Gastrocnemius medialis (tissue), 4 donors: ENCODE measurements around the gene OGFR. TPM values are rescaled to one million over a fixed set of nuclear protein-coding genes. Genes with fewer than 3 reads are reported as not detected.

ENCODE experiments used
- ATAC-seq, 2 donors: fragments of 150-250 bp; one replicate each; pipeline ENCODE4 v1.9.1; 2016
- DNase-seq, 2 donors: peaks; one replicate each; pipeline ENCODE4 v3.0.0-alpha.2; 2019
- H3K27ac ChIP-seq, 4 donors: fragments of 200-600 bp; sonication (generic); 1 replicate in 1 of 4; 2 replicates in 3 of 4; pipeline ENCODE4 v1.5.1; 2016 to 2018; ENCODE audit warnings: mild to moderate bottlenecking in 2 of 4, moderate library complexity in 1 of 4
- H3K27me3 ChIP-seq, 3 donors: fragments of 200-600 bp; sonication (generic) in 2 of 3; 1 replicate in 1 of 3; 2 replicates in 2 of 3; pipeline versions ENCODE4 v1.5.1 to v1.6.0; 2016 to 2019; ENCODE audit warnings: mild to moderate bottlenecking in 1 of 3, moderate library complexity in 1 of 3
- H3K36me3 ChIP-seq, 2 donors: fragments of 200-600 bp; sonication (generic) in 1 of 2; one replicate each; pipeline ENCODE4 v1.5.1; 2017 to 2018
- H3K4me1 ChIP-seq, 2 donors: fragments of 200-600 bp; sonication (generic) in 1 of 2; one replicate each; pipeline ENCODE4 v1.5.1; 2016 to 2017; ENCODE audit warnings: mild to moderate bottlenecking in 2 of 2
- H3K4me3 ChIP-seq, 4 donors: fragments of 200-600 bp; sonication (generic) in 3 of 4; 1 replicate in 1 of 4; 2 replicates in 3 of 4; pipeline ENCODE4 v1.5.1; 2016 to 2019; ENCODE audit warnings: mild to moderate bottlenecking in 2 of 4
- H3K9me3 ChIP-seq, 3 donors: fragments of 200-600 bp; sonication (generic) in 2 of 3; 1 replicate in 1 of 3; 2 replicates in 2 of 3; pipeline ENCODE4 v1.5.1; 2016 to 2019
- POLR2A ChIP-seq, 2 donors: fragments of 450-650 bp; IDR thresholded peaks; one replicate each; pipeline ENCODE4 v1.6.1; 2017; ENCODE audit warnings: antibody characterized with exemption in 2 of 2, mild to moderate bottlenecking in 2 of 2, moderate library complexity in 2 of 2
- in situ Hi-C, 4 donors: fragments of 200-750 bp; cut with MboI; loops; one replicate each; pipeline versions ENCODE4 v1.15.0 to v1.8.0; 2017; ENCODE audit warnings: low sequenced_read_pairs in 4 of 4
- intact Hi-C: fragments of 100-400 bp; cut with DNase I; formaldehyde crosslinking; loops from one replicate; pipeline ENCODE4 v1.15.1; 2023; ENCODE audit warnings: low total_unique reads
- total RNA-seq, 4 donors: library from RNA; depleted of rRNA; stranded (reverse); fragments of >200 nt; gene quantifications; one replicate each; pipeline versions ENCODE4 v1.1.0 to v1.2.3, GENCODE V29; 2016
- TF ChIP-seq, protein P1 (sequence below), 5 experiments: fragments of 450-650 bp in 3 of 5; fragments of 200-600 bp in 2 of 5; sonication (generic) in 2 of 5; IDR thresholded peaks in 4 of 5; conservative IDR thresholded peaks in 1 of 5; 1 replicate in 4 of 5; 2 replicates in 1 of 5; pipeline ENCODE4 v1.5.1; 2016 to 2019; ENCODE audit warnings: antibody characterized with exemption in 5 of 5, mild to moderate bottlenecking in 3 of 5, moderate library complexity in 3 of 5

The OGFR gene
- total RNA-seq, 4 donors from 2014 or later: 21.9 to 52.1 (median 40.5) TPM

DNA sequence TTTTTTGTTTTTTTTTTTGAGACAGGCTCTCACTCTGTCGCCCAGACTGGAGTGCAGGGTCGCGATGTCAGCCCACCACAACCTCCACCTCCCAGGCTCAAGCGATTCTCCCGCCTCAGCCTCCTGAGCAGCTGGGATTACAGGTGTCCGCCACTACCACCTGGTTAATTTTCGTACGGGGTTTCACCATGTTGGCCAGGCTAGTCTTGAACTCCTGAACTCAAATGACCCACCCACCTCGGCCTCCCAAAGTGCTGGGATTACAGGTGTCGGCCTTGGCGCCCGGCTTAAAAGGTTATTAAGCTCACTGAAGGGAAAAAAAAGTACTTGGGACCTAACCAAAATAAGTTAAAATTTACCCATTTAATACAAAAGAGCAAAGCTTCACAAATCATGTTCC lies 55.1 kb downstream of the OGFR start:
- Histone ChIP-seq H3K36me3 (peaks cover 0 to 9% of the 10 kb centered on the region in 2 donors), H3K27me3 (no peaks in the 10 kb centered on the region), H3K27ac (no peak overlapping the region), H3K9me3 (no peaks in the 10 kb centered on the region), H3K4me1 (peaks cover 9% of the 10 kb centered on the region in 2 donors), H3K4me3 (no peak overlapping the region)
- no peak for DNase-seq
- in situ Hi-C loops (no loop called here), intact Hi-C loops (loop anchor here (5.0 kb wide), 1 partner anchor 358 kb away; the partner anchor contains the start of gene YTHDF1)
- TF ChIP-seq, protein P1, sequence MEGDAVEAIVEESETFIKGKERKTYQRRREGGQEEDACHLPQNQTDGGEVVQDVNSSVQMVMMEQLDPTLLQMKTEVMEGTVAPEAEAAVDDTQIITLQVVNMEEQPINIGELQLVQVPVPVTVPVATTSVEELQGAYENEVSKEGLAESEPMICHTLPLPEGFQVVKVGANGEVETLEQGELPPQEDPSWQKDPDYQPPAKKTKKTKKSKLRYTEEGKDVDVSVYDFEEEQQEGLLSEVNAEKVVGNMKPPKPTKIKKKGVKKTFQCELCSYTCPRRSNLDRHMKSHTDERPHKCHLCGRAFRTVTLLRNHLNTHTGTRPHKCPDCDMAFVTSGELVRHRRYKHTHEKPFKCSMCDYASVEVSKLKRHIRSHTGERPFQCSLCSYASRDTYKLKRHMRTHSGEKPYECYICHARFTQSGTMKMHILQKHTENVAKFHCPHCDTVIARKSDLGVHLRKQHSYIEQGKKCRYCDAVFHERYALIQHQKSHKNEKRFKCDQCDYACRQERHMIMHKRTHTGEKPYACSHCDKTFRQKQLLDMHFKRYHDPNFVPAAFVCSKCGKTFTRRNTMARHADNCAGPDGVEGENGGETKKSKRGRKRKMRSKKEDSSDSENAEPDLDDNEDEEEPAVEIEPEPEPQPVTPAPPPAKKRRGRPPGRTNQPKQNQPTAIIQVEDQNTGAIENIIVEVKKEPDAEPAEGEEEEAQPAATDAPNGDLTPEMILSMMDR (IDR thresholded peaks at IDR 0.05 in 4 of 5, conservative IDR thresholded peaks at IDR 0.05 in 1 of 5): no peak
- no peak for TF ChIP-seq POLR2A (IDR thresholded peaks at IDR 0.05)
- no peak for ATAC-seq

DNA sequence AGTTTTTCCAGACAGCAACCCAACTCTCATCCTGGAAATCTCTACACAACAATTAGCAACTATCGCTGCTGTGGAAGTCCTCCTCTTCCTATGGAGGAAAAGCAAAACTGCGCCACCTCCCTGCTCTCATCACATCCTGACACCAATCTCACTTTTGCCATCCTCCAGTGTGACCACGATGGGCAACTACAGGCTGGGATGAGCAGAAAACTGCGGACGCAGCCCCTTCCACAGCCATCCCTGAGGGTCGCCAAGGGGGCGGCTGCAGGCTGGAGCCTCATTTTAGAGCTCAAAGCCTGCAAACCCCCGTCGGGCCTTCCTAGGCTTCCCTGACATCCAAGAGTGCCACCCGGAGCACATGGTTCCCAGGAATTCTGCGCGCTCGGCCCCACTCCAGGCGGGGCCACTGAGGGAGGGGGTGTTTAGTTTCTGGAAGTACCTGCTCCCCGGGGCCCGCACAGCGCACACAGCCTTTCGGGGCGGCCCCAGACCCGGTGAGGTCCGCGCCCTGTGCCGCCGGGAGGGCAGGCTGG lies 55.8 kb downstream of the OGFR start:
- in situ Hi-C loops (no loop called here), intact Hi-C loops (loop anchor here (5.0 kb wide), 1 partner anchor 357 kb away; the partner anchor contains the start of gene YTHDF1)
- TF ChIP-seq, protein P1 (IDR thresholded peaks at IDR 0.05 in 4 of 5, conservative IDR thresholded peaks at IDR 0.05 in 1 of 5): no peak
- no peak for TF ChIP-seq POLR2A (IDR thresholded peaks at IDR 0.05)
- Histone ChIP-seq H3K27ac (no peak overlapping the region), H3K27me3 (no peaks in the 10 kb centered on the region), H3K9me3 (no peaks in the 10 kb centered on the region), H3K4me1 (peaks cover 9% of the 10 kb centered on the region in 2 donors), H3K4me3 (peak overlapping the region; percentile 11 to 42 (median 33)), H3K36me3 (peaks cover 0 to 9% of the 10 kb centered on the region in 2 donors)
- DNase-seq (no peak), ATAC-seq (no peak)

DNA sequence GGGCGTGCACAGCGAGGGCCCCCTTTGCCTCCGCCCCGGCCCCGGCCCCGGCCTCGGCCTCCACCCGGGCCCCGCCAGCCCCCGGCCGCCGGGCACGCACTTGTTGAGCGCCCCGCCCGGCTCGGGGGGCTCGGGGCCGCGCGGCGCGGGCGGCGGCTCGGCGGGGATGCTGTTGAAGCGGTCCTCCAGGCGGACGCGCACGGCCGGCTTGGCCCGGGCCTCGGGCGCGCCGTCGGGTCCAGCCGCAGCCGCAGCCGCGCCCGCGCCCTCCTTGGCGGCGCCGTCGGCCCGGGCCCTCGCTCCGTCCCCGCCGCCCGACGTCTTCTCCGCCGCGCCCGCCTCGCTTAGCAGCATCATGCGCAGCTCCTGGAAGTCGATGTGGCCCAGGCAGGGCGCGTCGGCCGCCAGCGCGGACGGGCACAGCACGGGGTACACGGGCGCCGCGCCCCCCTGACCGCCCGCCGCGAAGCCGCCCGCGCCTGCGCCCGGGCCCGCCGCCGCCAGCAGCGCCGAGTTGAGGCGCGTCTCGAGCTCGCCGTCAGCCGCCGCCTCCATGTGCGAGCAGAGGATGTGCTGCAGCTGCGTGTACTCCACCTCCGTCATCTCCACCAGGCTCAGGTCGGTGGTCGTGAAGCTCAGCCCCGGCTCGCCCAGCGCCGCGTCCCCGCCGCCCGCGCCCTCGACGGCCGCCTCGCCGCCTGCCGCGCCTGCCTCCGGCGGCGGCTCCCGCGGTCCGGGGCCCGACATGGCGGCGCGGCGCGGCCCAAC lies 56.5 kb downstream of the OGFR start:
- in situ Hi-C loops: no loop called here
- ATAC-seq: peak; percentile 17 to 44

DNA sequence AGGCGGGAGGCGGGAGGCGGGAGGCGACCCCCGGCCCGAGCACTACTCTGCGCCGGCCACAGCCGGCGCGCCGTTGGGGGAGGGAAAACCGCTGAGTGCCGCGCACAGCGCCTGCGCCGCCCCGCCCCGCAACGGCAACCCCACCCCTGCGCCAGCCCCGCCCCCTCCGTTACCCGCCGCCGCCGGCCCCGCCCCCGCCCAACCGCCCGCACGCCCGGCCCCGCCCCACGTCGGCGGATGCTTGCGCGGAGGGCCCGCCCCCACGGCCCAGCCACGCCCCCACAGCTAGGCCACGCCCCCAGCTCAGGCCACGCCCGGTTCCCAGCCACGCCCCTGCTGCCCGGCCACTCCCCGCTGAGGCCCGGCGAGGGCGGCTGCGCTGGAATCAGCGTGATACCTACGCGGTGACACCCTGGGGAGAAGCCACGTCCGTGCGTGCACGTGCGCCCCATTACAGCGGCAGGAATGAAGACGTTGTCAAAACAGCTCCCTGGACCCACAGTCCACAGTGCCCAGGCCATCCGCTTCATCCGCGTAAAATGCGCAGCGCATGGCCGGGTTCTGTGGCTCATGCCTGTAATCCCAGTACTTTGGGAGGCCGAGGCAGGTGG lies 57.2 kb downstream of the OGFR start, which contains the start of gene TCFL5:
Gene TCFL5 (minus strand): TSS at position 97 of the 611 bp plus-strand sequence. CDS start 152 bp downstream, outside the sequence.
- H3K27ac ChIP-seq: peak within 1 kb of the TSS; percentile 25 to 65 (median 44)
- ATAC-seq: peak; percentile 89 to 90
- peak; percentile 82 to 84 for DNase-seq
- H3K9me3 ChIP-seq: no peaks in the 10 kb centered on the region
- peaks cover 0 to 6% of the 10 kb centered on the region in 2 donors for H3K36me3 ChIP-seq
- intact Hi-C loops (loop anchor here (5.0 kb wide), 1 partner anchor 355 kb away; the partner anchor contains the start of gene YTHDF1), in situ Hi-C loops (no loop called here)
- no peaks in the 10 kb centered on the region for H3K27me3 ChIP-seq
- H3K4me1 ChIP-seq: peaks cover 9% of the 10 kb centered on the region in 2 donors
- peak within 1 kb of the TSS; percentile 40 to 52 (median 46) for H3K4me3 ChIP-seq
- TF ChIP-seq, protein P1 (IDR thresholded peaks at IDR 0.05 in 4 of 5, conservative IDR thresholded peaks at IDR 0.05 in 1 of 5): no peak
- TF ChIP-seq POLR2A (IDR thresholded peaks at IDR 0.05): no peak

More for the DNA sequence above, 56.5 kb downstream of the OGFR start:
- intact Hi-C loops: loop anchor here (5.0 kb wide), 1 partner anchor 356 kb away; the partner anchor contains the start of gene YTHDF1
- H3K36me3 ChIP-seq: peaks cover 0 to 9% of the 10 kb centered on the region in 2 donors
- DNase-seq: no peak
- no peak for TF ChIP-seq POLR2A (IDR thresholded peaks at IDR 0.05)
- TF ChIP-seq, protein P1 (IDR thresholded peaks at IDR 0.05 in 4 of 5, conservative IDR thresholded peaks at IDR 0.05 in 1 of 5): no peak
- peaks cover 9% of the 10 kb centered on the region in 2 donors for H3K4me1 ChIP-seq
- H3K27ac ChIP-seq: no peak overlapping the region
- peak overlapping the region; percentile 40 to 52 (median 46) for H3K4me3 ChIP-seq
- H3K27me3 ChIP-seq: no peaks in the 10 kb centered on the region
- no peaks in the 10 kb centered on the region for H3K9me3 ChIP-seq

Other genes starting within 250 kb of the OGFR start
- 10 to 100 TPM; 20.4 to 26.9 (median 21.8) TPM for gene SLCO4A1, start 162.3 kb upstream of the OGFR start, total RNA-seq
- under 1 TPM in 2 of 4 donors, not detected in 2; 0.04 to 0.13 TPM for gene NTSR1, start 96.0 kb upstream of the OGFR start, total RNA-seq
- 1 to 10 TPM; 7.8 to 9.8 (median 8.2) TPM for gene MRGBP, start 8.4 kb upstream of the OGFR start, total RNA-seq
- 1 to 10 TPM in 2 of 4 donors, under 1 TPM in 2; 0.41 to 4.1 (median 1.6) TPM for gene COL9A3, start 12.2 kb downstream of the OGFR start, total RNA-seq
- 1 to 10 TPM; 5.3 to 7.3 (median 6.3) TPM for gene TCFL5, start 57.0 kb downstream of the OGFR start, total RNA-seq
- 10 to 100 TPM; 24.2 to 39.3 (median 28.7) TPM for gene DIDO1, start 121.7 kb downstream of the OGFR start, total RNA-seq
- 10 to 100 TPM; 12.8 to 16.2 (median 13.5) TPM for gene GID8, start 133.3 kb downstream of the OGFR start, total RNA-seq
- 1 to 10 TPM in 3 of 4 donors, under 1 TPM in 1; 0.55 to 2.4 (median 1.2) TPM for gene SLC17A9, start 147.9 kb downstream of the OGFR start, total RNA-seq
- not detected for gene BHLHE23, start 202.1 kb downstream of the OGFR start, total RNA-seq